Neuron (in vitro differentiated cells): Measurements from ENCODE around the gene SMARCAD1.

Experiments used
- H2AFZ ChIP-seq: one replicate; pipeline ENCODE4 v1.6.1; 2013; ENCODE audit warnings: low read depth, mild to moderate bottlenecking, inconsistent platforms, low read length, moderate library complexity
- H3K27me3 ChIP-seq: one replicate; pipeline ENCODE4 v1.6.1; 2013; ENCODE audit warnings: low read length; ENCODE audit not compliant: insufficient read depth
- H3K36me3 ChIP-seq: one replicate; pipeline ENCODE4 v1.6.1; 2013; ENCODE audit warnings: low read length; ENCODE audit not compliant: insufficient read depth
- H3K4me1 ChIP-seq: one replicate; pipeline ENCODE4 v1.6.1; 2013; ENCODE audit warnings: low read length; ENCODE audit not compliant: insufficient read depth
- H3K4me3 ChIP-seq: 2 replicates; pipeline ENCODE4 v1.5.1; 2013; ENCODE audit warnings: mild to moderate bottlenecking, low read length, moderate library complexity
- H3K9me3 ChIP-seq: one replicate; pipeline ENCODE4 v1.6.1; 2013; ENCODE audit warnings: low read length

The SMARCAD1 gene

GRCh38 chr4:94207469-94208224 is at the start of gene SMARCAD1:
Gene SMARCAD1 (plus strand): TSS chr4:94207865. CDS start chr4:94208395, 530 bp downstream.
- H3K36me3 ChIP-seq, result peaks cover 35% of the 10 kb centered on the region
- peak within 1 kb of the TSS; percentile 73 for H3K4me3 ChIP-seq
- H3K27me3 ChIP-seq, result no peaks in the 10 kb centered on the region
- H3K4me1 ChIP-seq, result peaks cover 18% of the 10 kb centered on the region
- H3K9me3 ChIP-seq, result no peaks in the 10 kb centered on the region
- H2AFZ ChIP-seq, result peak within 1 kb of the TSS; percentile 54

GRCh38 chr4:94158883-94159282 is 48.8 kb upstream of the SMARCAD1 start:
- no peaks in the 10 kb centered on the region for H3K27me3 ChIP-seq
- no peak overlapping the region for H3K4me3 ChIP-seq
- H2AFZ ChIP-seq, result no peak overlapping the region
- no peaks in the 10 kb centered on the region for H3K4me1 ChIP-seq
- no peaks in the 10 kb centered on the region for H3K36me3 ChIP-seq
- H3K9me3 ChIP-seq, result no peaks in the 10 kb centered on the region

GRCh38 chr4:94159790-94160189 is 47.9 kb upstream of the SMARCAD1 start:
- Histone ChIP-seq H3K9me3 (no peaks in the 10 kb centered on the region), H2AFZ (no peak overlapping the region), H3K27me3 (no peaks in the 10 kb centered on the region), H3K4me1 (no peaks in the 10 kb centered on the region), H3K36me3 (no peaks in the 10 kb centered on the region), H3K4me3 (no peak overlapping the region)

- H3K36me3 ChIP-seq, result no peaks in the 10 kb centered on the region
- no peak overlapping the region for H3K4me3 ChIP-seq
- no peaks in the 10 kb centered on the region for H3K9me3 ChIP-seq
- H2AFZ ChIP-seq, result no peak overlapping the region
- H3K27me3 ChIP-seq, result no peaks in the 10 kb centered on the region
- H3K4me1 ChIP-seq, result no peaks in the 10 kb centered on the region
Observed at GRCh38 chr4:94160774-94161173, 46.9 kb upstream of the SMARCAD1 start.

GRCh38 chr4:94165256-94165655 is 42.4 kb upstream of the SMARCAD1 start:
- no peak overlapping the region for H3K4me3 ChIP-seq

GRCh38 chr4:94168321-94168720 is 39.3 kb upstream of the SMARCAD1 start:
- Histone ChIP-seq H3K4me1 (no peaks in the 10 kb centered on the region), H3K4me3 (no peak overlapping the region), H3K27me3 (no peaks in the 10 kb centered on the region), H3K9me3 (no peaks in the 10 kb centered on the region), H2AFZ (no peak overlapping the region), H3K36me3 (no peaks in the 10 kb centered on the region)

More at GRCh38 chr4:94165256-94165655, 42.4 kb upstream of the SMARCAD1 start:
- H3K4me1 ChIP-seq, result no peaks in the 10 kb centered on the region
- no peaks in the 10 kb centered on the region for H3K36me3 ChIP-seq
- no peaks in the 10 kb centered on the region for H3K9me3 ChIP-seq
- no peaks in the 10 kb centered on the region for H3K27me3 ChIP-seq
- H2AFZ ChIP-seq, result no peak overlapping the region

- H3K27me3 ChIP-seq, result no peaks in the 10 kb centered on the region
- H3K36me3 ChIP-seq, result no peaks in the 10 kb centered on the region
- no peaks in the 10 kb centered on the region for H3K9me3 ChIP-seq
- H2AFZ ChIP-seq, result no peak overlapping the region
- H3K4me3 ChIP-seq, result no peak overlapping the region
- H3K4me1 ChIP-seq, result no peaks in the 10 kb centered on the region
Observed at GRCh38 chr4:94169803-94170372, 37.8 kb upstream of the SMARCAD1 start.

- Histone ChIP-seq H2AFZ (no peak overlapping the region), H3K4me1 (no peaks in the 10 kb centered on the region), H3K9me3 (no peaks in the 10 kb centered on the region), H3K27me3 (peaks cover 3% of the 10 kb centered on the region), H3K36me3 (no peaks in the 10 kb centered on the region), H3K4me3 (no peak overlapping the region)
Observed at GRCh38 chr4:94171616-94172015, 36.0 kb upstream of the SMARCAD1 start.

- H3K27me3 ChIP-seq, result peaks cover 3% of the 10 kb centered on the region
- H3K9me3 ChIP-seq, result no peaks in the 10 kb centered on the region
- H2AFZ ChIP-seq, result no peak overlapping the region
- H3K4me3 ChIP-seq, result no peak overlapping the region
- H3K4me1 ChIP-seq, result no peaks in the 10 kb centered on the region
- H3K36me3 ChIP-seq, result no peaks in the 10 kb centered on the region
Observed at GRCh38 chr4:94175553-94176261, 32.0 kb upstream of the SMARCAD1 start.

GRCh38 chr4:94177822-94178221 is 29.8 kb upstream of the SMARCAD1 start:
- Histone ChIP-seq H3K27me3 (peaks cover 3% of the 10 kb centered on the region), H3K4me3 (no peak overlapping the region), H3K9me3 (no peaks in the 10 kb centered on the region), H3K36me3 (no peaks in the 10 kb centered on the region), H2AFZ (no peak overlapping the region), H3K4me1 (no peaks in the 10 kb centered on the region)

- no peaks in the 10 kb centered on the region for H3K4me1 ChIP-seq
- no peak overlapping the region for H3K4me3 ChIP-seq
- no peaks in the 10 kb centered on the region for H3K36me3 ChIP-seq
- no peaks in the 10 kb centered on the region for H3K27me3 ChIP-seq
- H3K9me3 ChIP-seq, result no peaks in the 10 kb centered on the region
- no peak overlapping the region for H2AFZ ChIP-seq
Observed at GRCh38 chr4:94181815-94182214, 25.9 kb upstream of the SMARCAD1 start.

- Histone ChIP-seq H3K27me3 (no peaks in the 10 kb centered on the region), H3K4me1 (peaks cover 2% of the 10 kb centered on the region), H3K9me3 (no peaks in the 10 kb centered on the region)
Observed at GRCh38 chr4:94202769-94203168, 4.9 kb upstream of the SMARCAD1 start.

GRCh38 chr4:94208266-94208665 is 601 bp downstream of the SMARCAD1 start:
- Histone ChIP-seq H3K4me3 (peak overlapping the region; percentile 73), H3K27me3 (no peaks in the 10 kb centered on the region), H2AFZ (peak overlapping the region; percentile 54), H3K9me3 (no peaks in the 10 kb centered on the region), H3K4me1 (peaks cover 18% of the 10 kb centered on the region), H3K36me3 (peaks cover 41% of the 10 kb centered on the region)

More at GRCh38 chr4:94202769-94203168, 4.9 kb upstream of the SMARCAD1 start:
- H3K36me3 ChIP-seq, result no peaks in the 10 kb centered on the region
- H3K4me3 ChIP-seq, result no peak overlapping the region
- no peak overlapping the region for H2AFZ ChIP-seq
